Right lobe of liver (tissue), 4 donors: Measurements from ENCODE around the gene NKAIN4.

Experiments
- CTCF ChIP-seq, 4 donors: fragments of 200-600 bp in 3 of 4; fragments of 450-650 bp in 1 of 4; IDR thresholded peaks; one replicate each; pipeline versions ENCODE4 v1.5.1 to v1.8.0; 2016 to 2022; ENCODE audit warnings: antibody characterized with exemption in 4 of 4, mild to moderate bottlenecking in 2 of 4
- POLR2A ChIP-seq: fragments of 450-650 bp; IDR thresholded peaks from one replicate; pipeline ENCODE4 v1.6.1; 2017; ENCODE audit warnings: antibody characterized with exemption, mild to moderate bottlenecking
- donor health status: DM: no; HTN: no; CAD: no.
- donor health status: DM: no; HTN: no; CAD: no.
- donor health status: DM: no; HTN: yes; CAD: no.

- TF ChIP-seq POLR2A (no peak), CTCF (IDR thresholded peaks at IDR 0.05) (no peak)
Observed at GRCh38 chr20:63206878-63207277, 47.4 kb downstream of the NKAIN4 start.
